K562 (cell line): ENCODE results near the gene NEURL2. TPM values are rescaled to one million over a fixed set of nuclear protein-coding genes. Genes with fewer than 3 reads are reported as not detected.
"Not testable (repeated sequence)": the region's sequence is repeated elsewhere in the genome, so short reads cannot be mapped to it uniquely, and the experiment has no call there.

Source experiments
- ATAC-seq: fragments of 200-7000 bp; cut with Tn5 transposase; 3 replicates; pipeline ENCODE4 v1.9.1; 2020; ENCODE audit warnings: moderate library complexity
- BruUV-seq: library from RNA; stranded (reverse); fragments of 400-500 nt; replicated peaks from 2 replicates; lab custom pipeline; 2021; lab: Mats Ljungman, UMichigan
- CTCF ChIA-PET: fragments of 300-600 bp; formaldehyde crosslinking; extraction: SDS; loops from one replicate; lab custom pipeline; 2021; ENCODE audit warnings: low intra/inter-chr PET ratio; lab: Yijun Ruan, JAX
- POLR2A ChIA-PET: fragments of 300-600, 350-650 bp; sonication (Branson Sonifier 250); formaldehyde crosslinking; extraction: SDS; loops from one replicate; lab custom pipeline; 2021; ENCODE audit warnings: antibody characterized with exemption, inconsistent platforms; lab: Yijun Ruan, JAX
- DNase-seq, 4 experiments: peaks; one replicate each; pipeline versions ENCODE4 v3.0.0 to v3.0.0-alpha.2; 2011 to 2018; ENCODE audit warnings: low spot score in 3 of 4, mixed read lengths in 3 of 4; ENCODE audit errors: extremely low read depth in 1 of 4
- FAIRE-seq: peaks from 2 replicates; lab custom pipeline; 2011; peaks lifted over from hg19 to GRCh38; lab: Jason Lieb, UNC
- H2AFZ ChIP-seq: 2 replicates; pipeline ENCODE4 v1.6.0; 2011; ENCODE audit warnings: low read depth, low read length, control low read depth, inconsistent platforms
- H3K27ac ChIP-seq: fragments of 200-600 bp; 3 replicates; pipeline ENCODE4 v1.8.0; 2011; ENCODE audit warnings: low read depth, mild to moderate bottlenecking, control low read depth, inconsistent platforms, low read length, moderate library complexity, mixed read lengths; ENCODE audit errors: extremely low read depth
- H3K27me3 ChIP-seq, 2 experiments: fragments of 300-600 bp in 1 of 2; 2 replicates in 1 of 2; 3 replicates in 1 of 2; pipeline versions ENCODE4 v1.6.0 to v1.8.0; 2011; ENCODE audit warnings: inconsistent platforms in 2 of 2, low read length in 2 of 2, mild to moderate bottlenecking in 1 of 2, mixed read lengths in 1 of 2, moderate library complexity in 1 of 2; ENCODE audit not compliant: control insufficient read depth in 2 of 2, insufficient read depth in 2 of 2
- H3K36me3 ChIP-seq: fragments of 300-600 bp; 3 replicates; pipeline ENCODE4 v1.8.0; 2011; ENCODE audit warnings: mild to moderate bottlenecking, low read length, inconsistent platforms; ENCODE audit not compliant: control insufficient read depth, insufficient read depth
- H3K4me1 ChIP-seq, 2 experiments: fragments of 200-600 bp in 1 of 2; replicated peaks in 1 of 2; 2 replicates in 1 of 2; 3 replicates in 1 of 2; pipeline versions ENCODE4 v1.5.1 to v1.8.0; 2011; ENCODE audit warnings: inconsistent platforms in 2 of 2, low read length in 2 of 2, mild to moderate bottlenecking in 1 of 2, mixed read lengths in 1 of 2, moderate library complexity in 1 of 2; ENCODE audit not compliant: control insufficient read depth in 2 of 2, insufficient read depth in 2 of 2
- H3K4me2 ChIP-seq: 2 replicates; pipeline ENCODE4 v1.6.1; 2011; ENCODE audit warnings: low read length, control low read depth, inconsistent platforms, mixed read lengths; ENCODE audit not compliant: insufficient read depth
- H3K4me3 ChIP-seq: fragments of 200-600 bp; sonication (generic), shearing (Covaris generic); 2 replicates; pipeline ENCODE4 v1.5.1; 2016; ENCODE audit warnings: control low read depth, inconsistent platforms
- H3K79me2 ChIP-seq: fragments of 200-600 bp; 3 replicates; pipeline ENCODE4 v1.8.0; 2011; ENCODE audit warnings: low read length, inconsistent platforms; ENCODE audit not compliant: control insufficient read depth, insufficient read depth
- H3K9ac ChIP-seq, 2 experiments: 2 replicates each; pipeline versions ENCODE4 v1.6.0 to v1.6.1; 2011; ENCODE audit warnings: low read depth in 2 of 2, low read length in 2 of 2, control low read depth in 1 of 2, inconsistent platforms in 1 of 2, mild to moderate bottlenecking in 1 of 2, mixed read lengths in 1 of 2; ENCODE audit not compliant: insufficient read depth in 1 of 2
- H3K9me1 ChIP-seq: one replicate; pipeline ENCODE4 v1.6.0; 2011; ENCODE audit warnings: inconsistent platforms, mild to moderate bottlenecking, low read length, moderate library complexity; ENCODE audit not compliant: control insufficient read depth, insufficient read depth
- H3K9me3 ChIP-seq: replicated peaks from 2 replicates; pipeline ENCODE4 v1.5.1; 2011; ENCODE audit warnings: low read depth, low read length, inconsistent platforms; ENCODE audit not compliant: control insufficient read depth, insufficient read depth
- H4K20me1 ChIP-seq: replicated peaks from 2 replicates; pipeline ENCODE4 v1.6.1; 2011; ENCODE audit warnings: low read length, inconsistent platforms, mixed read lengths; ENCODE audit not compliant: control insufficient read depth, insufficient read depth
- MEF2D ChIP-seq: conservative IDR thresholded peaks from 2 replicates; pipeline ENCODE4 v1.6.1; 2016; ENCODE audit warnings: low read depth, missing genetic modification characterization, missing compliant biosample characterization
- NONO ChIP-seq, 2 experiments: fragments of 200-400 bp in 1 of 2; fragments of 450-650 bp in 1 of 2; formaldehyde crosslinking in 1 of 2; IDR thresholded peaks; 2 replicates each; pipeline ENCODE4 v1.6.1; 2017; ENCODE audit warnings: low read depth in 2 of 2, mild to moderate bottlenecking in 2 of 2, moderate library complexity in 2 of 2, low read length in 1 of 2
- RREB1 ChIP-seq: fragments of 250-450 bp; sonication (Bioruptor Pico); IDR thresholded peaks from 2 replicates; pipeline ENCODE4 v1.4.0; 2020
- WGBS: fragments of 100-300 bp; shearing (Covaris generic); methylation state at CpG from one replicate; pipeline ENCODE4 v1.1.6; 2016; ENCODE audit warnings: low coverage, mixed read lengths; ENCODE audit not compliant: insufficient coverage; ENCODE audit errors: missing lambda C conversion rate; 5-methylcytosine and 5-hydroxymethylcytosine counted together
- in situ Hi-C: fragments of 300-500 bp; cut with MboI; formaldehyde crosslinking; loops from 4 replicates; pipeline ENCODE4 v1.15.0; 2018; ENCODE audit warnings: inconsistent platforms, mixed read lengths
- intact Hi-C: fragments of 100-400 bp; cut with micrococcal nuclease; formaldehyde crosslinking; loops from 2 replicates; pipeline ENCODE4 v1.14.2; 2022
- polyA plus RNA-seq, 8 experiments: library from polyadenylated mRNA; depleted of rRNA in 4 of 8; stranded (reverse) in 5 of 8; unstranded in 3 of 8; fragments of >200 nt; fragmentation: Nextera tagmentation in 2 of 8; fragmentation: Illumina TruSeq in 1 of 8; extraction: Ambion mirVana in 2 of 8; extraction: Trizol in 1 of 8; gene quantifications; 2 replicates each; pipeline versions ENCODE4 v1.2.1 to v1.2.3, GENCODE V29; 2011 to 2014; ENCODE audit warnings: inconsistent platforms in 1 of 8, missing spikeins in 1 of 8
- total RNA-seq, 7 experiments: library from RNA; depleted of rRNA in 6 of 7; stranded (reverse); fragments of >200 nt in 6 of 7; fragmentation: Illumina TruSeq in 2 of 7; extraction: Trizol in 2 of 7; gene quantifications; 2 replicates each; pipeline versions ENCODE4 v1.2.1 to v1.2.3, GENCODE V29; 2011 to 2021; ENCODE audit warnings: low replicate concordance in 1 of 7

The NEURL2 gene
- total and polyA plus RNA-seq, 9 of the 15 experiments (the other 6 are each of a cell fraction or from before 2014, with no cell fraction given): 0.22 to 1.9 (median 0.50) TPM; not detected in 1

- TF ChIP-seq RREB1 (CRISPR knock-in tag) (0 out of 2 replicates have a peak, but pooled peaks have one; percentile 79), MEF2D (tag) (no peak), NONO (IDR thresholded peaks at IDR 0.05; ENCODE audit: low read depth in 2 of 2, low read length in 1 of 2) (no peak)
- TF ChIP-seq, all 486 proteins: peak for 27
These were observed 42.4 kb upstream of the NEURL2 start (continued) for GRCh38 chr20:45933266-45934045.

GRCh38 chr20:45931680-45932079 lies 40.7 kb upstream of the NEURL2 start:
- H3K36me3 ChIP-seq, H3K27ac ChIP-seq, H2AFZ ChIP-seq, H3K4me2 ChIP-seq, CTCF ChIA-PET, BruUV-seq, ATAC-seq, H3K9me1 ChIP-seq, H3K9ac ChIP-seq, H3K27me3 ChIP-seq, H3K4me3 ChIP-seq, in situ Hi-C loops, DNase-seq, H4K20me1 ChIP-seq, FAIRE-seq, H3K9me3 ChIP-seq: not testable (repeated sequence)
- intact Hi-C loops: loop anchor here (10.0 kb wide), 1 partner anchor 137 kb away; the partner anchor contains the start of genes DNTTIP1 and WFDC3
- POLR2A ChIA-PET: interaction anchor here (4.9 kb wide), 1 partner anchor 9 kb away, joined by 91 read pairs; no protein-coding TSS in a partner anchor
- Histone ChIP-seq H3K79me2 (peaks cover 15% of the 10 kb centered on the region), H3K4me1 (peaks cover 12 to 20% of the 10 kb centered on the region in 2 experiments; a peak in 4 of 5 replicates)
- WGBS: 88% methylated on average over 14 of the region's 17 CpGs
